AG10803 (cell line): Measurements from ENCODE around the gene PROSER1.

ENCODE experiments used
- DNase-seq: peaks from one replicate; pipeline ENCODE4 v3.0.0; 2010; ENCODE audit warnings: low read depth
- H3K4me3 ChIP-seq: 2 replicates; pipeline ENCODE4 v1.5.1; 2011; ENCODE audit warnings: mild to moderate bottlenecking, low read length, control low read depth
- CTCF ChIP-seq: conservative IDR thresholded peaks from 2 replicates; pipeline ENCODE4 v1.5.1; 2011; ENCODE audit warnings: mild to moderate bottlenecking, low read length, control low read depth, inconsistent platforms

Gene PROSER1

GRCh38 chr13:38960175-38960574 lies 77.7 kb downstream of the PROSER1 start:
- no peak for DNase-seq
- no peak for TF ChIP-seq CTCF
- H3K4me3 ChIP-seq = no peak overlapping the region
